ENCODE measurements around the gene TSHZ3. TPM values are rescaled to one million over a fixed set of nuclear protein-coding genes. Genes with fewer than 3 reads are reported as not detected.

Gene TSHZ3
- total RNA-seq, 2 donors from 2014 or later: 0.82 to 1.2 TPM

GRCh38 chr19:31303262-31303815, 45.9 kb downstream of the TSHZ3 start:
- Mint-ChIP-seq H3K27me3 (no peaks in the 10 kb centered on the region), H3K4me3 (no peak overlapping the region), H3K36me3 (ENCODE audit: low read depth) (no peaks in the 10 kb centered on the region), H3K4me1 (no peaks in the 10 kb centered on the region), H3K27ac (no peak overlapping the region), H3K9me3 (no peaks in the 10 kb centered on the region)
- ATAC-seq (replicated peaks): no peak

- Mint-ChIP-seq H3K9me3 (no peaks in the 10 kb centered on the region), H3K4me3 (no peak overlapping the region), H3K27me3 (no peaks in the 10 kb centered on the region), H3K36me3 (ENCODE audit: low read depth) (no peaks in the 10 kb centered on the region), H3K4me1 (no peaks in the 10 kb centered on the region), H3K27ac (no peak overlapping the region)
- no peak for ATAC-seq (replicated peaks)
Observed at GRCh38 chr19:31301306-31301980, 47.8 kb downstream of the TSHZ3 start.

- no peaks in the 10 kb centered on the region for H3K9me3 Mint-ChIP-seq
- no peak overlapping the region for H3K27ac Mint-ChIP-seq
- no peaks in the 10 kb centered on the region for H3K4me1 Mint-ChIP-seq
- ATAC-seq (replicated peaks): no peak
- no peaks in the 10 kb centered on the region for H3K27me3 Mint-ChIP-seq
- H3K36me3 Mint-ChIP-seq (ENCODE audit: low read depth): no peaks in the 10 kb centered on the region
- H3K4me3 Mint-ChIP-seq: no peak overlapping the region
Observed at GRCh38 chr19:31300422-31300821, 48.8 kb downstream of the TSHZ3 start.

GRCh38 chr19:31299665-31300064, 49.6 kb downstream of the TSHZ3 start:
- Mint-ChIP-seq H3K4me1 (no peaks in the 10 kb centered on the region), H3K27me3 (no peaks in the 10 kb centered on the region), H3K4me3 (no peak overlapping the region), H3K36me3 (ENCODE audit: low read depth) (no peaks in the 10 kb centered on the region), H3K27ac (no peak overlapping the region), H3K9me3 (no peaks in the 10 kb centered on the region)
- no peak for ATAC-seq (replicated peaks)

- Mint-ChIP-seq H3K36me3 (ENCODE audit: low read depth) (no peaks in the 10 kb centered on the region), H3K9me3 (no peaks in the 10 kb centered on the region), H3K27me3 (no peaks in the 10 kb centered on the region)
Observed at GRCh38 chr19:31297991-31298390, 51.2 kb downstream of the TSHZ3 start.

GRCh38 chr19:31296741-31297390, 52.4 kb downstream of the TSHZ3 start:
- Mint-ChIP-seq H3K4me3 (no peak overlapping the region), H3K27me3 (no peaks in the 10 kb centered on the region), H3K4me1 (no peaks in the 10 kb centered on the region), H3K36me3 (ENCODE audit: low read depth) (no peaks in the 10 kb centered on the region), H3K27ac (no peak overlapping the region), H3K9me3 (peaks cover 6% of the 10 kb centered on the region)
- ATAC-seq (replicated peaks): no peak

More at GRCh38 chr19:31297991-31298390, 51.2 kb downstream of the TSHZ3 start:
- ATAC-seq (replicated peaks): no peak
- no peak overlapping the region for H3K4me3 Mint-ChIP-seq
- H3K27ac Mint-ChIP-seq: no peak overlapping the region
- no peaks in the 10 kb centered on the region for H3K4me1 Mint-ChIP-seq

GRCh38 chr19:31294189-31294588, 55.0 kb downstream of the TSHZ3 start:
- no peak overlapping the region for H3K4me3 Mint-ChIP-seq
- H3K9me3 Mint-ChIP-seq: peaks cover 6% of the 10 kb centered on the region
- no peak overlapping the region for H3K27ac Mint-ChIP-seq
- H3K27me3 Mint-ChIP-seq: no peaks in the 10 kb centered on the region
- H3K36me3 Mint-ChIP-seq (ENCODE audit: low read depth): no peaks in the 10 kb centered on the region
- no peaks in the 10 kb centered on the region for H3K4me1 Mint-ChIP-seq
- no peak for ATAC-seq (replicated peaks)

GRCh38 chr19:31292639-31293185, 56.5 kb downstream of the TSHZ3 start:
- no peak for ATAC-seq (replicated peaks)
- no peak overlapping the region for H3K4me3 Mint-ChIP-seq
- peaks cover 6% of the 10 kb centered on the region for H3K9me3 Mint-ChIP-seq
- H3K36me3 Mint-ChIP-seq (ENCODE audit: low read depth): no peaks in the 10 kb centered on the region
- no peaks in the 10 kb centered on the region for H3K4me1 Mint-ChIP-seq
- H3K27ac Mint-ChIP-seq: no peak overlapping the region
- no peaks in the 10 kb centered on the region for H3K27me3 Mint-ChIP-seq

- Mint-ChIP-seq H3K36me3 (ENCODE audit: low read depth) (no peaks in the 10 kb centered on the region), H3K4me1 (peaks cover 5% of the 10 kb centered on the region), H3K27me3 (no peaks in the 10 kb centered on the region), H3K27ac (no peak overlapping the region), H3K4me3 (no peak overlapping the region), H3K9me3 (peaks cover 6% of the 10 kb centered on the region)
- ATAC-seq (replicated peaks): no peak
Observed at GRCh38 chr19:31290931-31291590, 58.2 kb downstream of the TSHZ3 start.

GRCh38 chr19:31289976-31290375, 59.3 kb downstream of the TSHZ3 start:
- Mint-ChIP-seq H3K27me3 (no peaks in the 10 kb centered on the region), H3K27ac (no peak overlapping the region), H3K4me3 (no peak overlapping the region), H3K9me3 (peaks cover 6% of the 10 kb centered on the region), H3K36me3 (ENCODE audit: low read depth) (no peaks in the 10 kb centered on the region), H3K4me1 (peaks cover 5% of the 10 kb centered on the region)
- ATAC-seq (replicated peaks): no peak

GRCh38 chr19:31289381-31289880, 59.8 kb downstream of the TSHZ3 start:
- H3K9me3 Mint-ChIP-seq: peaks cover 6% of the 10 kb centered on the region
- peaks cover 5% of the 10 kb centered on the region for H3K4me1 Mint-ChIP-seq
- H3K27me3 Mint-ChIP-seq: no peaks in the 10 kb centered on the region
- no peak overlapping the region for H3K27ac Mint-ChIP-seq
- H3K36me3 Mint-ChIP-seq (ENCODE audit: low read depth): no peaks in the 10 kb centered on the region
- no peak for ATAC-seq (replicated peaks)
- no peak overlapping the region for H3K4me3 Mint-ChIP-seq

GRCh38 chr19:31286491-31286890, 62.7 kb downstream of the TSHZ3 start:
- H3K36me3 Mint-ChIP-seq (ENCODE audit: low read depth): no peaks in the 10 kb centered on the region
- no peaks in the 10 kb centered on the region for H3K27me3 Mint-ChIP-seq
- no peaks in the 10 kb centered on the region for H3K9me3 Mint-ChIP-seq
- no peak overlapping the region for H3K4me3 Mint-ChIP-seq
- no peak overlapping the region for H3K27ac Mint-ChIP-seq
- peaks cover 5% of the 10 kb centered on the region for H3K4me1 Mint-ChIP-seq
- ATAC-seq (replicated peaks): no peak

- Mint-ChIP-seq H3K4me1 (peaks cover 5% of the 10 kb centered on the region), H3K27me3 (no peaks in the 10 kb centered on the region), H3K27ac (no peak overlapping the region), H3K36me3 (ENCODE audit: low read depth) (no peaks in the 10 kb centered on the region), H3K9me3 (no peaks in the 10 kb centered on the region), H3K4me3 (no peak overlapping the region)
- no peak for ATAC-seq (replicated peaks)
Observed at GRCh38 chr19:31285744-31286143, 63.5 kb downstream of the TSHZ3 start.

- Mint-ChIP-seq H3K36me3 (ENCODE audit: low read depth) (no peaks in the 10 kb centered on the region), H3K4me1 (peaks cover 5% of the 10 kb centered on the region), H3K4me3 (no peak overlapping the region), H3K27me3 (no peaks in the 10 kb centered on the region), H3K27ac (no peak overlapping the region), H3K9me3 (no peaks in the 10 kb centered on the region)
- no peak for ATAC-seq (replicated peaks)
Observed at GRCh38 chr19:31284621-31285020, 64.6 kb downstream of the TSHZ3 start.
